Fibroblast of skin of left biceps (primary cell): Measurements from ENCODE around the gene LRRN3.

Experiments used
- DNase-seq, 2 experiments: peaks; one replicate each; pipeline ENCODE4 v3.0.0-alpha.2; 2013; ENCODE audit warnings: low read depth in 2 of 2

The LRRN3 gene

DNA sequence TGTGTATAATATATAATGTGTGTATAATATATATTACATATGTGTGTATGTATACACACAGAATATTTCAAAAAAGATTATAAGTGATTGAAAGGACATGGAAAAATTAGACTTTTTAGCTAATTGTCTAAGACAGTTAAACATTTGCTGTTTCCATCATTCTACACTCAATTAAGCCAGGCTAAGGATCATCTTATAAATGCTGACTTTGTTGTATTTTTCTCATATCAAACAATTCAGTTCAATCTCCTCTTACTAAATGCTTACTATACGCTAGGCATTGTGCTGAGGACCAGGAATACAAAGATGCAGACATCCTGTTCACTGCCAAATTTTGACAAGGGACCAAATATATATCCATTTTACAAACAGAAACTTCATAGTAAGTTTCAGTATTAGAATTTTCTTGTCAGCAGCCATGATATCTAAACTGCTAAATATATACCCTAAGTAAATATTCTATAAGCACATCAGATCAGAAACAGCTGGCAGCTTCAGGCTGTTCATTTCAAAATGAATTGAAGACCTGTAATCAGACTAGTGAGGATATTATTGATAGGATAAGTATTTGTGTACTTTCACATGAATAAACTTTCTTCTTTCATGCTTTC, 10.3 kb upstream of the LRRN3 start:
- DNase-seq: no peak

DNA sequence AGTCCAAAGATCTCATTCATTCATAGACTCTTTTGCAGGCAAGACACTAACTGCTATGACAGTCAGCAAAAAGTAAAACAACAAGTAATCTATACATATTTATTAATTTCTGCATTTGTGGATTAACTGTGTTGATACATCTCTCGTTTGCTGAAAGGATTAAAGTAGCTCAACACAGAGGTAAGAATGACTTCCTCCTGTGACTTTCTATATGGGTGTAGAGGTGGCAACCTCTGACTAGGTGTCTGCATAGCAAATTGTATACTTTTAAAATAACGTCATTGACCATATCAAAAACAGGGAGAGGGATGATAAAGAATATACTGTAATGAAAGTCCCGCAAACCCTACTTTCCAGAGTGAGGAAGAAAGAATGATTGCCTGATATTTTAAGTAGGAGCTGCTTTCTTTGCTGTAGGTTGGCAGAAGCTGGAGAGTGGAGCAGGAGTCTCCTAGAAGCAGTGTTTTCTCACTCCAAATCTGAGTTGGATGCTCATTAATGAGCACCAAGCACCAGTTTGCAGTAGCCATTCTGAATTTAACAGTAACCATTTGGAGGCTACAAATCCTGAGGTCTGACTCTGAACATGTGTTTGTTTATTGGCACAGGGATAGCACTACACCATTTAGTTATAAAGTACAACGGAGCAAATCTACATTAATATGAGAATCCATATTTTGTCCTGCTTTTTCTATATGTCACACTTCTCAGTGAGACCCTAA, 9.2 kb upstream of the LRRN3 start:
- no peak for DNase-seq

DNA sequence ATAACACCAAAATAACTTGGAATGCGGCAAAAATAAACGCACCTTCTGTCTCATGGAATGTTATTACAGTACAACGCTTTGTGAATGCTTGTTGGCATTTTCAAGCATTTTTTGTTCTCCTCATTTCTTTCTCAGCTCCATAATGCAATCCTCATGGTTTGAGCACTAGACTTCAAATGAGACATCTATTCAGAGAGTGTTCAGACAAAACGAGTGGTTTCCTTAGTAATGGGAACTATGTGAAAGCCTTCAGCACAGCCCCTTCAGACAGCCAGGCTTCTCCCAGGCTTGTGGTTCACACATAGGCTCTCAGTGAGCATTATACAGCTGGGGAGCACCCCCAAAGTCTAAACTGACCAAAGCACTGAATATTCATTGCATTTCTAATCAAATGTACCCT, 8.6 kb upstream of the LRRN3 start:
- peak; percentile 59 to 60 for DNase-seq

DNA sequence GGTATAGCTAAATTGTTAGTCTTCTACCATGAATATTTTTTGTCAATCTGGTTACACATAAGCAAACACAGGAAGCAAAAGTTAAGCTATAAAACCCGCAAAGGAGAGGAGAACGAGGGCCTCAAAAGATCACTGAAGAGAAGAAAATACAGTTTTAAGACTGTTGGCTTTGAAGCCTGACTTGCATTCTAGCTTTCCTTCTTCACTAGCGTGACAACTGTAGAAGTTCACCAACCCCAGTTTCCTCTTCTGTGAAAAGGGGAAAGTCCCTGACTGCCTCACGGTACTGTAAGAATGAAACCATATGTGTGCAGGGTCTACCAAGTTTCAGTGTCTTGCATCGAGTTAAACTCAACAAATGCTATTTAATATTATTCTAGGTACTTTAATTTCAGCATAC, 7.5 kb upstream of the LRRN3 start:
- peak; percentile 44 to 50 for DNase-seq

DNA sequence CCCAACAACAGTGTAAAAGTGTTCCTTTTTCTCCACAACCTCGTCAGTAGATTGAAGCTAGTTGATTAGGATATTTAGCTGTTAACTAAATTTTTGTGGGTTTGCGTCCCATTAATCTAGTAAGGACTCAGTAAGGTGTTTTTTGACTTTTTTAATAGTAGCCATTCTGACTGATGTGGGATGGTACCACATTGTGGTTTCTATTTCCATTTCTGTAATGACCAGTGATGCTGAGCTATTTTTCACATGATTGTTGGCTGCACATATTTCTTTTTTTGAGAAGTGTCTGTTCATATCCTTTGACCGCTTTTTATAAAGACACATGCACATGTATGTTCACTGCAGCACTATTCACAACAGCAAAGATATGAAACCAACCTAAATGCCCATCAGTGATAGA, 5.6 kb upstream of the LRRN3 start:
- no peak for DNase-seq

DNA sequence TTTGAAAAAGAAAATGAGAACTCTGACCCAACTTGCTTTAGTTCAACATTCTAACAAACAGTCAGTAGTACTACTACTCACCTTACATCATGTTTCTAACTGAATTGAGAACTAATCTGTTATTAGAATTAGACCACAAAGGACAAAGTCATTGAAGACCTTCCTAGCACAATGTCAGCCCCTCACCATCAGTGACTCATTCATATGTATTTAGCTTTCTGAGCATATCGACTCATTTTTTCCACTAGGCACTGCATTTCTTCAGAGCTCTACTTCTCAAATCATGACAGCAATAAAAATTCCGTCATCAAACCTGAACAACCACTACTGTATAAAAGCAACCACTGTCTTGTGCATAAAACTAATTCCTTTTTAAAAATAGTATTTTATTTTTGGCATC, 4.4 kb upstream of the LRRN3 start:
- no peak for DNase-seq

DNA sequence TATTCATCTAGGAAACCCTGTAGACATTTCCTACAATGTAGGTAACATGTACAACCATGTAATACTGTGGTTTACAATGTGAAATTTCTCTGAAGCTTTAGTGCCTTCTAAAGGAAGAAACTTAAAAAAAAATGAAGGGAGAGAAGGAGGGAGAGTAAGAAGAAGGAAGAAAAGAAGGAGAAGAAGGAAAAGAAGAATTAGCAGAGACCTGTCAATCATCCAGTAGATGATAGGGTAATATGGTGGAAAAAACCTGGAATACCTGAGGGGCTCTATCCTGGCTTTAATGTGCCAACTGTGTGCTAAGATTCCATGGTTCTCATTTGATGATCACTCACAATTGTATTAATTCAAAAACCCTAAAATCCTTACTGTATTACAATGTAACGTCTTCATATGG, 2.6 kb upstream of the LRRN3 start:
- no peak for DNase-seq

DNA sequence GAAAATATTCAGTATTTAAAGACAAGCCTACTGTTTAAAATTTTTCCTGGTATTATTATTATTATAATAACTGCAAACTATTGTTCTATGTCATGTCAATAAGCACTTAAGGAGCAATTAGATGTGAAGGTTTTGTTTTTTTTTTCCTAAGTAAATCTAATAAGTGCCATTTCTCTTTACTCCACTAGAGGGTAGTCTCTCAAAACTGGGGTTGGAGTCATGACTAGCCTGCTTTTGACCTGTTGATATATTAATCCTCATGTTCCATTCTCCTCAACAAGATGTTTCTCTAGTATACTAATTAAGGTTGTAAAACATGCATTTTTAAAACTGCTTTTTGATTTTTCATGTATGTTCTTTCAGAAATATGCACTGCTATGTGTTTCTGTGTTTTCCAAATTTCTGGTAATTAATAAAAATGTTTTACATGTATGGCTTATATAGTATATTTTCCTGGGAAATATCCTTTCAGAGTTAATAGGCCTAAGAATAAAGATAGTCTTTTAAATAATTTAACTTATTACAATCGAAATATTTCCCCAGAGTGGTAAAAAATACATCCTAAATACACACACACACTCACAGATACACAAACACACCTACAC, 1.0 kb upstream of the LRRN3 start:
- DNase-seq: no peak

DNA sequence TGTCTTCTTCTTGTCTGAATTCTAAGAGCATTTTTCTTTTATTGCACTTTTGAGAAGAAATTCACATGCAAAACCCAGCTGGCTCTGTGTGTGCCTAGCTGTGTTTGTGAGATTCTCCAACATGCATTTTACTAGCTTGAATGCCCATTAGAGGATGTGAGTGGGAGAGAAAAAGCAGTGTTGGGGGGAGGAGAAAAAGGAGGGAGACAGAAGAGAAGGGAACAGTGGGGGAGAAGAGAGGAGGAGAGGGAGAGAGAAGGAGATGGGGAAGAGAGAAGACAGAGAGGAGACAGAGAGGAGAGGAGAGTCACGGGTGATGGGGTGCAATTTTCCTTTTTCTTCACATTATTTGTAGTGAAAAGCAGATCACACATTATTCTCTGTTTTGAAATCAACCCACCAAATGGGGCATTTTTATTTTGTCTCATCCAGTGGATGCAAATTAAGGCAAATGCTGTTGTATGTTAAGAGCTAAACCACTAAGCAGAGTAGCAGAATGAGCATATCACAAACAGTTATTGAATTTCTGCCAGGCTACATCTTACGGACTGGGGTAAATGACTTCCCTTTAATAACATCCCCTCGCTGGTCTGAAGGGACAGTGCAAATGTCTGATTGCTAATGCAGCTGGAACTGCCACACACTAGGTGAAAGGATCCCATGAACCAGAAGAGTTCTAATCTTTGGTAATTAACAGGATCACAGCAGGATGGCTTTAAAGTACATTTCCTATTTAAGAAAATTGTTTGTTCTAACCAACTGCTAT, 849 bp downstream of the LRRN3 start:
- DNase-seq: no peak

DNA sequence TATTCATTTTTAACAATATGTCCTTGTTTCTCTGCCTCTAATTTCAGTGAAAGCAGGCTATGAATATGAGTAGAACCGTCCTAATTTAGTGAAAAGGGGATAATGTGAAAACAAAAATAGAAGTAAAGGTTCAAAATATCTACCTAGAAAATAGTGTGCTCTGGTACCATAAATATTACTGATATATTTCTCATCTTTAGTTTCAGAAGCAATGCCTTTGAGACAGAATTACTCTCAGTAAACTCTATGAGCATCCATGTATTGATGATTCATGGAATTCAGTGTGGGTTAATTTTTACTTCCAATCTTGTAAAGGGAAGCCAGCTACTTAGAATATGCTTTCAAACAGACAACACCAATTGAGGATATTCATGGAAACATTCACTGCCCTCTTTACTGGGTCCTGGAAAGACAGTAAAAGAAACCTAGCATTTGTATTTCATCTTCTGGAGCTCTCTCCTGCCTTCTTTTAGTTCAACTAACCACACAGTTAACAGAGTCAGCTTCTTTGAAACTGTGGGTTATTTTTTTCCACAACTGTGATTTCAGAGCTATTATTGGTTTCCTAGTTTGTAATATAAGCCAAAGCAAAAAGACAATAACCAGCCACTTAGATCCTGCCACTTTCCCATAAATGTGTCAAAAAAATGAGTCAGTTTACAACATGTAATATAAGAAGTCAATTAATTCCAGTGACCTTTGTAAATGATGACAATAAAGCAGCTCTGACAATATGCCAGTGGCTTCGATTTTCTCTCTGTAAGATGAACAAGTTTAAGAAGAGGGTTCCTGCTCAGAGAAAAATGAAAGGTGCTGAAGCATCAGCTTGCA, 1.7 kb downstream of the LRRN3 start:
- DNase-seq: no peak

DNA sequence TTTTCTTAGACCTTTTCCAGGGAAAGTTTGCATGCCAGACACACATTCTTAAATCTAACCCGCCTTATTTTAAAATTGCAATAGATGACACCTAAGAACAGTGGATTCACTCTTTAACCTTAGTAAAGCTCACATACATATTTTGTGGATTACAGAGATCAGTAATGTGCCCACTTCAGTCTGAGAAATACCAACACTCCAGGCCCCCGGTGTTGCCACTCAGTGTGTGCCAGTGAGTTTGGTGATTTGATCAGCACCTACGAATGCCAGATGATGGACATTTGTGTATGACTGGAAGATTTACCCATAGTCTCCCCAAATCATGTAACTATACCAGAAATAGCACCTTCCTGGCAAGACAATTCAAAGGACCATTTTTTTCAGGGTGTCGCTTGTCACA, 2.6 kb downstream of the LRRN3 start:
- no peak for DNase-seq

DNA sequence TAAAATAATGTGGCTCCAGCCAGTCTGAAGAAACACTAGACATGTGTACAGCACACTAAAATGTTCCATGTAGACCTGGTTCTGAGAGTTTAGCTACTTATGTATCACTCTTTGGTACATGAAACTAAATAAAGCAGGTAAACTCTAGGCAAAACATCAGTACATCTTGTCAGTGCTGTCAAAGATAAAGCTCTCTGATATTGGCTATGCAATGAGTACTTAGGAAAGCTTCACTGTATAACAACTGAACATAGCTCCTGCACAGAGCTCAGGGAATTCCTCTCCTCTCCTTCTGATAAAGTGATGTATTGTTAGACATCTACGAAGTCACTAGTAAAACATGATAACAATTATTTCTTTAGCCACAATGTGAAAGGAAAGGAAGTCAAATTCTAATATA, 3.5 kb downstream of the LRRN3 start:
- no peak for DNase-seq

DNA sequence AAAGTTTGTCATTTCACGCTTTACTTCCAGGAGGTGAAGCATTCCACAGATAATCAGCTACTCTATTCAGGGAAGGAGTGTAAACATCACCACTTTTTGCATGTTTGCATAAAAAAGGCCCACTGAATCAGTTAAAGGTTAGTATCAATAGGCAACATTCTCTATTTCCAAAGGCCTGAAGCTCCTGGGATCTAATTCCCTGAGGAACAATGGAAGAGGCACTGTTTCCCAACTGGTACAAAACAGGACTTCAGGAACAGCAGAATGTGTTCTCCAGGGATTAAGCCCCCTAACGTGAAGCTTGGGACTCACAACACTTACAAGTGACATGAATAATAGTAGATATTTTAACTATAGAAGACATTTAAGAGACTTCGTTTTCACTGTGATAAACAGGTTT, 6.1 kb downstream of the LRRN3 start:
- DNase-seq: no peak

DNA sequence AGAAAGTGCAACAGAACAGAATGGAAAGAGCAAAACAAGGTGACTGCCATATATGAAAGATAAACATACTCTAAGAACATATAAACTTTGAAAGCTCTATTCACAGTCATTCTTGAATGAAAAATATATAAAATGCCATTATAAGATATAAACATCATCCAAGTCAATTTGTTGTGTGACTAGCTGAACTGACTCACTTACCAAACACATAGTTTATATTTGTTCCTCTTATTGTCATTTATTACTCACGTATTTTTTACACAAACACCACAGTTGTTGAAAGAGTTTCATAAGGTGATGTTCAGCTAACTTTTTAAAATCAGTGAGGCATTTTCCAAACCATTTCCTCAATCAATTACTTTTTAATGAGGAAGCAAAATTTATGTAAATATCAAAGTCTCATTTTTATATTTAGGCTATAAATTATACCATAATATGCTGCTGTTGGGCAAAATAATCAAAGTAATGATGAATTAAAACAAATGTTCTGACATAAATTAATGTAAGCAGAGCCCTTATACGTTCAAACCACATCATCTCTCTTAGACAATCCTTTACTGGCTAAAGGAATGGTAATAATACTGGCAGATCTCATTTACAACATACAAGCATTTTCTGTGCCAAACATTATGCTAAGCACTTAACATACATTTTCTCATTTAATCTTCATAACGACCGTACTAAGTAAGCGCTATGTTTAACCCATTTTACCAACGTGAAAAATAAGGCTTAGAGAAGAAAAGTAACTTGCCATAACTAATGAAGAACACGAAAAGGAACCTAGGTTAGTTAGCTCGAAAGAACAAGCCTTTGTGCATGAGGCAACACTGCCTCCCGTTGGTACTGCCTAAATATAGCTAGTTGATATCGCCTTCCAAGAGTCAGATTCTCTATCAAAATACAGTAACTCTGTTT, 7.3 kb downstream of the LRRN3 start:
- no peak for DNase-seq

DNA sequence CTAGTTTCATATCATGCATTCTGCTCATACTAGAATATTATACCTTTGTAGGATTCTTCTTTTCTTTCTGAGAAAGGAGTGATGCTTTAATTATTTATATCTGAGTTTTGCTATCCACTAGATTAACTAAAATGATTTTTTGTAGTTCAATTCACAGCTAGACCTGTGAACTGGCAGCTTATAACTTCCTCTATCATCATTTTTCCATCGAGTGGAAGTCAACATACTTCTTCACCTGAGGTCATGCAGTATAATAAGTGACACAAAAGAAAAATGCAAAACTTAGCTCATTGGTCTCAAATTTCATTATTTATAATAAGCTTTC, 8.0 kb downstream of the LRRN3 start:
- no peak for DNase-seq

DNA sequence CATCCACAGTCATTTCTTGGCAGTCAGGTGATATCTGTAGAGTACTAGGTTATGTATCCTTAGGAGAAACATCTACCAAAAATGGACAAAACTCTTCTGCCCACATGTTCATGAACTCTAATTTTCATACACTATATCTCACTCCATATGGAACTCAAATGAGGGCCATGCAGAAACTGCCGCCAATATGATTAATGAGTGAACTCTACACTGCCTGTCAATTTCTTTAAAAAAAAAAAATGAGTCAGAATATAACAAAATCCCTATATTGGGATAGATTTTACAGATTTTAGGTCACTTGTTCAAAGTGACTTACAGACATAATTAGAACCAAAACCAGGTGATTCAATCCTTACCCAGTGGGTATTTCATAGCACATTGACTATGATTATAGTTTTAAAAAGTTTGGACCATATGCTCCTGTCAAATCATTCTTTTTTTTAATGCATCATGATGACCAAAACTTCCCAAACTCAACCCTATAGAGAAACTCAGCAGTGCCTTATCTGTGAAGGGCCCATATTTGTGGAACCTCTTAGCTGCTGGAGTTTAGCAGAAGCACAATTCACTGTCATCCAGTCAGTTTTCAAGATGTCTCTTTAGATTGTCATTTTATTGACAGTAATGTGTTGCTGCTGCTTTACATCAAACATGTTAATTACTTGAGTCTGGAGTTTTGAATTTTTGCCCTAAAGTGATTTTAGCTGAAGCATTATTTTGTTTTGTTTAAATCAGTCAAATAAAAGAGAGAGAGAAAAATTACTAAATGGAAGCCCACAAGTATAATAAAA, 11.1 kb downstream of the LRRN3 start:
- DNase-seq: no peak

DNA sequence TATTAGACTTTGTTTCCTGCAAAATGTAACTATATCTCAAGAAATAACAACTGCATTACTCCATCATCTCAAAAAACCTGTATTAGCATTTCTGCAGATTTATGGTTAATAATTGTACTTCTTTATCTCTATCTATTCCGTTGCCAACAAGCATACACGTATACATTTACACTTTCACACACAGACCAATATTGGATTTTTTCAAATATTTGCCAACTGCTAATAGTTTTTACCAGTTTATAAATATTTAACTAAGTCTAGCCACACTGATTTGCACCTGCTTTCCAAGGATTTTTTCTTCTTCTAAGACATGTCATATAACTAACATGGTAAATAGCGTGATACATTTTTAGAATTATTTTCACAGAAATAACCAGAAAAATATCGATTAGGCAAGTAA, 12.2 kb downstream of the LRRN3 start:
- DNase-seq: no peak

DNA sequence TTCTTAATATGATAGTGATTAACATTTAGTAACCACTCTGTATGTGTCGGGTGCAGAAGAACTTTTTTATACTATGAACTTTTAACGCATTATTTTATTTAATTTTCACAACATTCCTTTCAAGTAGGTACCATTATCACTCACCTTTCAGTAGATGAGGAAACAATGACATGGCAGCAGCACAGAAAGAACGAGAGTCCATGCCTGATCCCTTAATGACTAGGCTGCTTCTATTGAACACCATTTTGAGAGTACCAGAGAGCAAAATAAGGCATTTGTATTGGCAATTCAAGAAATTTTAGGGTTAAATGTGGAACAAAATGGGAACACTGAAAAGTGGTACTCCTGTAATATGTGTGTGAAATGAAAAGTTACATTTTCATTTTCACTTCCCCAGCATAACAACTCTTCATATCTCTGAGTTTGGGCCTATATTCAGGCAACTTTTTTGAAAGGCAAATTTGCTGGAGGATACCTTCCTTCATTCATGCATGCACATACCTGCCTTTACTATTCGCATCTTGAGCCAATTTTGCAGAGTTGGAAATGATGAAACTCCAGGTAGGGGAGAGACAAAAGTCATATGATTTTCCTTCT, 12.8 kb downstream of the LRRN3 start:
- DNase-seq: no peak

DNA sequence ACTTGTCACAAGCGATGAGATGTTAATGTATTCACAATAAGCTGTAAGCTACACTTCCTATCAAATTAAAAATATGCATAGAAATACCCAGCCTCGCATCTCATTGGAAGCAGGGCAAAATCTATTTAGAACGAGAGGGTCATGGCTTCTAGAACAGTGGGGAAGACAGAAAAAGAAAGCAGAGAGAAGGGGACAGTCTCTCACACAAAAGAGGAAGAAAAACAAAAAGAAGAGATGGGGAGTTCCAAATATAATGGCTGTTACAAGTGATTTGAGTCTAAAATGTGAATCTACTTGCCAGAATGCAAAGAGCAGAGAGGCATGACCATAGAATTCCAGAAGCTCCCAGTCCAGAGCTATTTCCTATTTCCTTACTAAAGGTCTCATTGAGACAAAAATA, 13.8 kb downstream of the LRRN3 start:
- no peak for DNase-seq

DNA sequence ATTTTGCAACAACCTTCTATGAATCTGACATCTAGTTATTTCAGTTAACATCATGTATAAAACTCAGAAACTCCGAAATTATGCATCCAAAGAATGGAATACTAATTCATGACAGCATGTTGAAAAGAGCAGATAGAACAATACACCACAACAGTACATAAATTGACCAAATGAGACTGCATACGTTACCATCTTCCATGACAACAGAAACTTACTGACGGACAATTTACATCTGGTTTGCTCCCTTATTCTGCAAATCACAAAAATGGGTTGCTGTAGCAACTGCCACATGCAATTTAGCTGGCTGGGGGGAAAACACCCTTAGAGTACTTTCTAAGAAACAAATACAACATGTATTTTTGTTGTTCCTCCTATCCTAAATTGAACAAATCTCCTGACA, 14.3 kb downstream of the LRRN3 start:
- DNase-seq: no peak
